ENCODE measurements around the gene DHRSX. TPM values are rescaled to one million over a fixed set of nuclear protein-coding genes. Genes with fewer than 3 reads are reported as not detected.

DHRSX gene
- total and polyA plus RNA-seq, 9 of the 15 experiments (the other 6 are each of a cell fraction or from before 2014, with no cell fraction given): 0.59 to 11.0 (median 6.2) TPM

- TF ChIP-seq L3MBTL2 (IDR thresholded peaks at IDR 0.05): no peak
- TF ChIP-seq SNAPC5 (CRISPR knock-in tag; IDR thresholded peaks at IDR 0.05): no peak
- no peak for TF ChIP-seq ZNF75A (CRISPR knock-in tag; IDR thresholded peaks at IDR 0.05)
- TF ChIP-seq, protein P1, sequence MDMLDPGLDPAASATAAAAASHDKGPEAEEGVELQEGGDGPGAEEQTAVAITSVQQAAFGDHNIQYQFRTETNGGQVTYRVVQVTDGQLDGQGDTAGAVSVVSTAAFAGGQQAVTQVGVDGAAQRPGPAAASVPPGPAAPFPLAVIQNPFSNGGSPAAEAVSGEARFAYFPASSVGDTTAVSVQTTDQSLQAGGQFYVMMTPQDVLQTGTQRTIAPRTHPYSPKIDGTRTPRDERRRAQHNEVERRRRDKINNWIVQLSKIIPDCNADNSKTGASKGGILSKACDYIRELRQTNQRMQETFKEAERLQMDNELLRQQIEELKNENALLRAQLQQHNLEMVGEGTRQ (CRISPR knock-in tag; IDR thresholded peaks at IDR 0.05): no peak
- TF ChIP-seq PHB (CRISPR knock-in tag; IDR thresholded peaks at IDR 0.05): no peak
Observed at GRCh38 chrX:2389324-2389723, 111.5 kb downstream of the DHRSX start (continued).

DNA sequence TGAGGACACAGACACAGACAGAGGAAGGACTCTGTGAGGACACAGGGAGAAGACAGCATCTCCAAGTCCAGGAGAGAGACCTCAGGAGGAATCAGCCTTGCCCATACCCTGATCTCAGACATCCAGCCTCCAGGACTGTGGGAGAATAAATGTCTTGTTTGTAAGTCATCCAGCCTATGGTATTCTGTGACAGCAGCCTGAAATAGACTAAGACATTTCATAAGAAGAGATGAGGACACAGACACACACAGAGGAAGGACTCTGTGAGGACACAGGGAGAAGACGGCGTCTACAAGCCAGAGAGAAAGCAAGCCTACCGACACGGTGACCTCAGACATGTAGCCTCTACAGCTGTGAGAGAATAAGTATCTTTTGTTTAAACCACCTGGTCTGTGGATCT is 112.1 kb downstream of the DHRSX start:
- H2AFZ ChIP-seq (ENCODE audit: low read depth, low read length): no peak overlapping the region
- H3K9me1 ChIP-seq (ENCODE audit: control insufficient read depth, insufficient read depth, low read length): no peaks in the 10 kb centered on the region
- no peaks in the 10 kb centered on the region for H4K20me1 ChIP-seq (replicated peaks; ENCODE audit: control insufficient read depth, insufficient read depth, low read length)
- H3K27me3 ChIP-seq (ENCODE audit: control insufficient read depth in 2 of 2, insufficient read depth in 2 of 2, low read length in 2 of 2): no peaks in the 10 kb centered on the region
- H3K27ac ChIP-seq (ENCODE audit: extremely low read depth, low read depth, low read length): no peak overlapping the region
- ChIA-PET POLR2A (no interaction called here), CTCF (ENCODE audit: low intra/inter-chr PET ratio) (no interaction called here)
- H3K4me2 ChIP-seq (ENCODE audit: insufficient read depth, low read length): no peak overlapping the region
- peaks cover 4% of the 10 kb centered on the region; the same call in 2 of the 3 replicates for H3K36me3 ChIP-seq (ENCODE audit: control insufficient read depth, insufficient read depth, low read length)
- H3K4me1 ChIP-seq (replicated peaks in 1 of 2; ENCODE audit: control insufficient read depth in 2 of 2, insufficient read depth in 2 of 2, low read length in 2 of 2): peaks cover 0 to 4% of the 10 kb centered on the region in 2 experiments; a peak in 3 of 5 replicates
- intact Hi-C loops (cut with micrococcal nuclease) (no loop called here), in situ Hi-C loops (cut with MboI) (no loop called here)
- WGBS (ENCODE audit: insufficient coverage, low coverage, missing lambda C conversion rate): 55% methylated on average over 2 of the region's 4 CpGs
- no peak overlapping the region for H3K9ac ChIP-seq (ENCODE audit: insufficient read depth in 1 of 2, low read depth in 2 of 2, low read length in 2 of 2)
- ATAC-seq: peak; percentile 33; the same call in 2 of the 3 replicates
- no peaks in the 10 kb centered on the region for H3K9me3 ChIP-seq (replicated peaks; ENCODE audit: control insufficient read depth, insufficient read depth, low read depth, low read length)
- DNase-seq (ENCODE audit: extremely low read depth in 1 of 4, low spot score in 3 of 4): no peak
- no peak for FAIRE-seq
- H3K79me2 ChIP-seq (ENCODE audit: control insufficient read depth, insufficient read depth, low read length): no peaks in the 10 kb centered on the region
- BruUV-seq (replicated peaks): no TSS peak
- no peak overlapping the region for H3K4me3 ChIP-seq
- no peak for TF ChIP-seq MTA3 (IDR thresholded peaks at IDR 0.05; ENCODE audit: borderline replicate concordance)
- TF ChIP-seq VEZF1 (CRISPR knock-in tag; IDR thresholded peaks at IDR 0.05): no peak
- TF ChIP-seq BRF1 (IDR thresholded peaks at IDR 0.05; ENCODE audit: borderline replicate concordance, extremely low read depth, insufficient read length): no peak
- no peak for TF ChIP-seq MAZ (CRISPR knock-in tag; conservative IDR thresholded peaks at IDR 0.05 in 1 of 2, IDR thresholded peaks at IDR 0.05 in 1 of 2)
- no peak for TF ChIP-seq GTF2A2 (tag; IDR thresholded peaks at IDR 0.05)
- no peak for TF ChIP-seq ETV6 (IDR thresholded peaks at IDR 0.05; ENCODE audit: borderline replicate concordance in 1 of 2, low read depth in 2 of 2, low read length in 1 of 2)
- TF ChIP-seq ETV6 (CRISPR knock-in tag; IDR thresholded peaks at IDR 0.05; ENCODE audit: borderline replicate concordance): no peak
- no peak for TF ChIP-seq KLF13 (tag; IDR thresholded peaks at IDR 0.05; ENCODE audit: borderline replicate concordance, low read depth)
- TF ChIP-seq ZBED1 (IDR thresholded peaks at IDR 0.05): no peak
- TF ChIP-seq ZNF766 (CRISPR knock-in tag; conservative IDR thresholded peaks at IDR 0.05): no peak
- no peak for TF ChIP-seq SNRNP70 (optimal IDR thresholded peaks at IDR 0.05; ENCODE audit: low read depth, low read length)
- TF ChIP-seq, protein P2, sequence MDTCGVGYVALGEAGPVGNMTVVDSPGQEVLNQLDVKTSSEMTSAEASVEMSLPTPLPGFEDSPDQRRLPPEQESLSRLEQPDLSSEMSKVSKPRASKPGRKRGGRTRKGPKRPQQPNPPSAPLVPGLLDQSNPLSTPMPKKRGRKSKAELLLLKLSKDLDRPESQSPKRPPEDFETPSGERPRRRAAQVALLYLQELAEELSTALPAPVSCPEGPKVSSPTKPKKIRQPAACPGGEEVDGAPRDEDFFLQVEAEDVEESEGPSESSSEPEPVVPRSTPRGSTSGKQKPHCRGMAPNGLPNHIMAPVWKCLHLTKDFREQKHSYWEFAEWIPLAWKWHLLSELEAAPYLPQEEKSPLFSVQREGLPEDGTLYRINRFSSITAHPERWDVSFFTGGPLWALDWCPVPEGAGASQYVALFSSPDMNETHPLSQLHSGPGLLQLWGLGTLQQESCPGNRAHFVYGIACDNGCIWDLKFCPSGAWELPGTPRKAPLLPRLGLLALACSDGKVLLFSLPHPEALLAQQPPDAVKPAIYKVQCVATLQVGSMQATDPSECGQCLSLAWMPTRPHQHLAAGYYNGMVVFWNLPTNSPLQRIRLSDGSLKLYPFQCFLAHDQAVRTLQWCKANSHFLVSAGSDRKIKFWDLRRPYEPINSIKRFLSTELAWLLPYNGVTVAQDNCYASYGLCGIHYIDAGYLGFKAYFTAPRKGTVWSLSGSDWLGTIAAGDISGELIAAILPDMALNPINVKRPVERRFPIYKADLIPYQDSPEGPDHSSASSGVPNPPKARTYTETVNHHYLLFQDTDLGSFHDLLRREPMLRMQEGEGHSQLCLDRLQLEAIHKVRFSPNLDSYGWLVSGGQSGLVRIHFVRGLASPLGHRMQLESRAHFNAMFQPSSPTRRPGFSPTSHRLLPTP (IDR thresholded peaks at IDR 0.05; ENCODE audit: borderline replicate concordance, extremely low read depth, insufficient read length): no peak
